Measurements from ENCODE around the gene CD80.
A peak's percentile ranks its signal among the peaks of the same experiment; 100 is the strongest.

CD80 gene

DNA sequence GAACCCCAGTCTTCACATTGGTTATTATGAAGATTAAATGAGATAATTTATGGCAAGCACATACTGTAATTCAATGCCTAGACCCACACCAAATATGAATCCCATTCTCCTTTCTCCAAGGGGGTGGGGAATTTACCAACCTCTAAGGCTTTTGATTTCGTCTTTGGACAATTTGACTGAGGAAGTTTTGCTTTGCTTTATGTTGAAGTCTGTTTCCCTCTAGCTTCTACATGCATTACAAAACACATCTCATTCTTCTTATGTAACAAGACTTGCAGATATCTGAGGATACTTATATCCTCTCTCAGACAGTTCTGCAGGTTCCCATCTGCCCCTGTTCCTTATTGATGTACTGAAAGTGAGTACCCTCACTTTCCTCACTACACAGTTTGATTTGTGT lies 12.2 kb downstream of the CD80 start:
- H3K4me3 ChIP-seq (ENCODE audit: low read length), result no peak overlapping the region
- TF ChIP-seq ZNF274 (IDR thresholded peaks at IDR 0.05; ENCODE audit: low read depth, low read length), result no peak

DNA sequence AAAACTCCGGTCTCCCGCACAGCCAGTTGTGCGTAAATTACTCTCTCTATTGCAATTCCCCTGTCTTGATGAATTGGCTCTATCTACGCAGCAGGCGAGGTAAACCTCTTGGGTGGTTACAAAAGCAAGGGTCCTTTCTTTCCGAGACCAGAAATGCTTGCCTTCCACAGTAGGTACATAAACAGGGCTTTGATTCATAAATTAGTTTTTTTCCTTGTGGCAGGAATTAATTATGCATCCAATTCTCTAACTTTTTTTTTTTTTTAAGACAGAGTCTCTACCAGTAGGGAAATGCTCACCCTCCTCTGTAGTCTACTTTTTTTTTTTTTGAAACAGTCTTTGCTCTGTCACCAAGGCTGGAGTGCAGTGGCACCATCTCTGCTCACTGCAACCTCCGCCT lies 16.3 kb downstream of the CD80 start:
- no peak for TF ChIP-seq ZNF274 (IDR thresholded peaks at IDR 0.05; ENCODE audit: low read depth, low read length)
- no peak overlapping the region for H3K4me3 ChIP-seq (ENCODE audit: low read length)

DNA sequence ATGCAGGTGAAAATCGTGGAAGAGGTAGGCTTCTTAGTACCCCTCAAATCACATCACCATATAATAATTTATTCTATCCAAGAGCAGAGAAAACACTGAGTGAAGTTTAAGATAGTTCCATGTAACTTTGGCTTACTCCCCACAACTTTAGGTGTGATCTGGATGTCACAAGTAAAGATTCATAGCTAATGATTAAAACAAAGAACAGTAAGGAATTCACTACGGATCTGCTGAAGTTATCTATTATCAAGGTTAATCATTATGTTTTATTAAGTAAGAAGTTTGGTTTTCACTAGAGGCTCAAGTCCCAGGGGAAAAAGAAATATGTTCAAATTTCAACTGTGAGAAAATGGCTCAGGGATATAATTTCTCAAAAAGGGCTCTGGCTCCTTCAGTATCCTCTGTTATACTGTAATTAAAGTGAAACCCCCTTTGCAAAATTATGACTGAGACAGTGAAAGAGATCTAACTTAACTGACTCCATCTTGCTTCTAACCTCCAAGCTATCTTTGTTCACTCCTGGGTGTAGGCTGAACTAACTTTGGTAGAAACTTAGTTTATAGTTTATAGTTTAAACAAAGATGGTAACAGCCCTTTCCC lies 17.1 kb downstream of the CD80 start:
- H3K4me3 ChIP-seq (ENCODE audit: low read length), result peak overlapping the region; percentile 24; the same call in 1 of the 2 replicates
- TF ChIP-seq ZNF274 (IDR thresholded peaks at IDR 0.05; ENCODE audit: low read depth, low read length), result no peak

GRCh38 chr3:119541547-119541946 lies 17.9 kb downstream of the CD80 start:
- peak overlapping the region; percentile 24; the same call in 1 of the 2 replicates for H3K4me3 ChIP-seq (ENCODE audit: low read length)
- TF ChIP-seq ZNF274 (IDR thresholded peaks at IDR 0.05; ENCODE audit: low read depth, low read length), result no peak

- TF ChIP-seq ZNF274 (IDR thresholded peaks at IDR 0.05; ENCODE audit: low read depth, low read length), result no peak
- H3K4me3 ChIP-seq (ENCODE audit: low read length), result no peak overlapping the region
Measured at GRCh38 chr3:119538772-119539171, 20.6 kb downstream of the CD80 start.

DNA sequence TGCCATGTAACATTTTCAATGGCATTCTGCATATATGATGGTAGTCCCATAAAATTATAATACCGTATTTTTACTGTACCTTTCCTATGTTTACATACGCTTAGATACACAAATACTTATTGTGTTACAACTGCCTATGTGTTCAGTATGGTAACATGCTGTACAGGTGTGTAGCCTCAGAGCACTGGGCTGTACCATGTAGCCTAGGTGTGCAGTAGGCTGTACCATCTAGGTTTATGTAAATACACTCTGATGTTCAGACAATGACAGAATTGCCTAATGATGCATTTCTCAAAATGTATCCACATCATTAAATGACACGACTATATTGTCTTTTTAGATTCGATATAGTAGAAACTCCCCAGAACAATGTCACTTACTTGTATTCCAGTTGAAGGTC lies 22.7 kb downstream of the CD80 start:
- TF ChIP-seq ZNF274 (IDR thresholded peaks at IDR 0.05; ENCODE audit: low read depth, low read length), result no peak
- H3K4me3 ChIP-seq (ENCODE audit: low read length), result no peak overlapping the region

- TF ChIP-seq ZNF274 (IDR thresholded peaks at IDR 0.05; ENCODE audit: low read depth, low read length), result no peak
- H3K4me3 ChIP-seq (ENCODE audit: low read length), result no peak overlapping the region
Measured at GRCh38 chr3:119534296-119534695, 25.1 kb downstream of the CD80 start.

- no peak for TF ChIP-seq ZNF274 (IDR thresholded peaks at IDR 0.05; ENCODE audit: low read depth, low read length)
- H3K4me3 ChIP-seq (ENCODE audit: low read length), result no peak overlapping the region
Measured at GRCh38 chr3:119531151-119531550, 28.3 kb downstream of the CD80 start.

- H3K4me3 ChIP-seq (ENCODE audit: low read length), result no peak overlapping the region
- no peak for TF ChIP-seq ZNF274 (IDR thresholded peaks at IDR 0.05; ENCODE audit: low read depth, low read length)
Measured at GRCh38 chr3:119530456-119530855, 29.0 kb downstream of the CD80 start.

GRCh38 chr3:119529883-119530282 lies 29.5 kb downstream of the CD80 start:
- no peak overlapping the region for H3K4me3 ChIP-seq (ENCODE audit: low read length)
- no peak for TF ChIP-seq ZNF274 (IDR thresholded peaks at IDR 0.05; ENCODE audit: low read depth, low read length)

DNA sequence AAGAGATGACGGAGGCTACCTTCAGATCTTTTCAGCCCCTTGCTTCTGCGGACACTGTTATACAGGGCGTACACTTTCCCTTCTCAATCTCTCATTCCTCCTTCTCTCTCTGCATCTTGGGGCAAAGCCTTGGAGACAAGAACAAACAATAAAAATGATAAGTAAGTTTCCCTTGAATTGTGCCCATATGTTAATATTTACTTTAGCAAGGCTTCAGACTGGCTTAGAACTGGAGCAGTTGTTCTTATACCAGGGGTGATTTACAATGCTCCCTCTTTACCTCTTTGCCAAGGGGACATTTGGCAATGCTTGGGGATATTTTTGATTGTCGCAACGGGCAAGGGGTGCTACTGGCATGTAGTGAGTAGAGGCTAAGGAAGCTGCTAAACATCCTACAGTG lies 31.7 kb downstream of the CD80 start:
- no peak overlapping the region for H3K4me3 ChIP-seq (ENCODE audit: low read length)

DNA sequence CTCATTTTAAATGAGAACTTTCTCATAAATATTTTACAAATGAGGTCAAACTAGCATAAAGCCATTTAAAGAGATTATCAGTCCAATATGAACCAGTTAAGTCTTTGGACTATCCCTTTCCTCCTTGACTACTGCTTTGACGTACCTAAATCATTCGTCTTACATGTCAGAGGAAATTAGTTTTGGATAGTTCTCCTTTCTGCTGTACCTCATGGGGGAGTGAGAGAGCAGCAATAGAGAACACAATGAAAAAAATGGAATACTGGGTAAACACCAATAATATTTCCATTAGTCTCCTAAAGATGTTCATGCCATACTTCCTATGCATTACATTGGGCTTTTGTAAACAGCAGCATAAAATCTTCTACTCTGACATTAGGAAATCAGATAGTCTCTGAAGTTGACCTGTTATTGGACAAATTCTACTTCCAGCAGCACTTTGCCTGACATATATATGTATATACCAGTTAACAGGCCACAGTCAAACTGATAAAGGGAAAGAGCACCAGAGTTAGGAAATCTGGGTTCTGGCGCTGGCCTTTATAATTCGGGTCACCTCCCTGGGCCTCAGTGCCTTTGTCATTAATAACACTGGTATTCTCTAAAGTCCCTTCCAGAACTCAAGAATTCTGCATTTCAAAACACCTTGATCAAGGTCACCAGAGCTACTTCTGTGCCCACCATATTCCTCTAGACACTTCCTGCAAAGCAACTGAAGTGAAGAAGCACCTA lies 34.3 kb downstream of the CD80 start:
- no peak for TF ChIP-seq ZNF274 (IDR thresholded peaks at IDR 0.05; ENCODE audit: low read depth, low read length)
- no peak overlapping the region for H3K4me3 ChIP-seq (ENCODE audit: low read length)

More for the DNA sequence above, 31.7 kb downstream of the CD80 start:
- TF ChIP-seq ZNF274 (IDR thresholded peaks at IDR 0.05; ENCODE audit: low read depth, low read length), result no peak

- no peak for TF ChIP-seq ZNF274 (IDR thresholded peaks at IDR 0.05; ENCODE audit: low read depth, low read length)
- H3K4me3 ChIP-seq (ENCODE audit: low read length), result no peak overlapping the region
Measured at GRCh38 chr3:119518026-119518425, 41.4 kb downstream of the CD80 start.

DNA sequence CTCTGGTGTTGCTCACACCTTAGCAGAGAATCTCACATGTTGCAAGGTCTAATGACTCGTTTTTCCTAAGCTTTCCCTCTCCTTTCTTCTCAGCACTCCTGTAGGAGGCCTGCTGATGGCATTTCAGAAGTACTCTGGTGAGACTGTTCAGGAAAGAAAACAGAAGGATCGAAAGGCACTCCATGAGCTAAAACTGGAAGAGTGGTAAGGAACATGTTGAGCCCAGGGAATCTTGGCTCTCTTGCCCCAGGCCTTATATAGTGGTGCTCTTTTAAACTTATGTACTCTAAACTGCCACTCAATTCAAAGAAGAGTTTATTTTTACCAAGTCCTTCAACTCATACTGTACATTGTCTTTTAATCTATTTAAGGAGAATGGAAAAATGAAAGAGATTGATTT lies 42.3 kb downstream of the CD80 start:
- TF ChIP-seq ZNF274 (IDR thresholded peaks at IDR 0.05; ENCODE audit: low read depth, low read length), result no peak
- no peak overlapping the region for H3K4me3 ChIP-seq (ENCODE audit: low read length)

DNA sequence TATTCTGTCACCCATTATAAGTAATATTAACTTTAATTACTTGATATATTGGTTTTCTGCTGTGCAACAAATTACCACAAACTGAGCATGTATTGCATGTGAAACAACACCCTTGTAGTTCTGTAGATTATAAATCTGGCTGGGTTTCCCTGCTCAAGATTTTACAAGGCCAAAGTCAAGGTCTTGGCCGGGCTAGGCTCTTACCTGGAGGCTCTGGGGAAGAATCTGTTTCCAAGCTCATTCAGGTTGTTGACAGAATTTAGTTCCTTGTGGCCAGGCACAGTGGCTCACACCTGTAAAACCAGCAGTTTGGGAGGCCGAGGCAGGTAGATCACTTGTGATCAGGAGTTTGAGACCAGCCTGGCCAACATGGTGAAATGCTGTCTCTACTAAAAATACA lies 44.8 kb downstream of the CD80 start:
- H3K4me3 ChIP-seq (ENCODE audit: low read length), result no peak overlapping the region
- TF ChIP-seq ZNF274 (IDR thresholded peaks at IDR 0.05; ENCODE audit: low read depth, low read length), result no peak
